AG10803 (cell line): ENCODE data around the gene GALNT18.

Source experiments
- DNase-seq: peaks from one replicate; pipeline ENCODE4 v3.0.0; 2010; ENCODE audit warnings: low read depth
- H3K4me3 ChIP-seq: 2 replicates; pipeline ENCODE4 v1.5.1; 2011; ENCODE audit warnings: mild to moderate bottlenecking, low read length, control low read depth
- CTCF ChIP-seq: conservative IDR thresholded peaks from 2 replicates; pipeline ENCODE4 v1.5.1; 2011; ENCODE audit warnings: mild to moderate bottlenecking, low read length, control low read depth, inconsistent platforms

GALNT18 gene

DNA sequence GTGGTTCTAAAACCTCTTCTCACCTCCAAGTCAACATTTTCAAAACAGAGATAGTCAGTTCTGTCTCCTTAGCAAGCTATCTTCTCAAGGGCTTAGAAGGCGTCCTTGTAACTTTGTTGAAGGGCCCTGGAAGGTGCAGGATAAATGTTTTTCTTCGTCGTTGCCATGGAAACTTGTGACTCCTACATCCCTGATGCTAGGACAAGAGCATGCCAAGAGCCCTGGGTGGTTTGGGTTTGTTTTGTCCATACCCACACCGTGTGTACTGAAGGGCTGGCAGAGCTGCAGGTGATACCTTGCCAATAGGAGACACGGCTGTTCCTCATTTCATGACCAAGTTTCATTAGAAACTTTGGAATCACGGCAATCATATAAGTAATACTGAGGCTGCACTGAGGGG is 81.6 kb downstream of the GALNT18 start:
- no peak for DNase-seq
- TF ChIP-seq CTCF: no peak

GRCh38 chr11:11538277-11538960 is 83.4 kb downstream of the GALNT18 start:
- no peak overlapping the region for H3K4me3 ChIP-seq
- no peak for DNase-seq
- no peak for TF ChIP-seq CTCF

More for the DNA sequence above, 81.6 kb downstream of the GALNT18 start:
- no peak overlapping the region for H3K4me3 ChIP-seq

GRCh38 chr11:11537871-11538270 is 83.9 kb downstream of the GALNT18 start:
- H3K4me3 ChIP-seq: no peak overlapping the region
- no peak for DNase-seq
- TF ChIP-seq CTCF: no peak

GRCh38 chr11:11537372-11537771 is 84.4 kb downstream of the GALNT18 start:
- DNase-seq: no peak
- no peak for TF ChIP-seq CTCF
- H3K4me3 ChIP-seq: no peak overlapping the region

GRCh38 chr11:11536650-11537049 is 85.2 kb downstream of the GALNT18 start:
- no peak for TF ChIP-seq CTCF
- no peak for DNase-seq
- H3K4me3 ChIP-seq: no peak overlapping the region

GRCh38 chr11:11535611-11536010 is 86.2 kb downstream of the GALNT18 start:
- no peak for TF ChIP-seq CTCF
- DNase-seq: no peak
- no peak overlapping the region for H3K4me3 ChIP-seq

DNA sequence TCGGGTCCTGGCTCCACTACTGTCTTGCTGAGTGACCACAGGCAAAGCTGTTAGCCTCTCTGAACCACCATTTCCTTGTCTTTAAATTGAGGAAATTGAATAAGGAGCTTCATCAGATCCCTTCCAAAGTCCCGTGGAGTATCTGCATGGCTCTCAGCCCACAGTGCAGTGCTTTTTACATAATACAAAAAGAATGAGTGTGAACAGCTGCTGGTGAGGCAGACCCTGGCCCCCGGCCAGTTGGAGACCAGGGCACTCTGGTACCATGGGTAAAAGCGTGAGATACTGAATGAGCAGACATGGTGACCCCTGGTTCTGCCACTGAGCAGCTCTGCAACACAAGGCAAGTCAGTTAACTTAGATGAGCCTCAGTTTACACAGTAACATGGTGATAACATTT is 86.8 kb downstream of the GALNT18 start:
- H3K4me3 ChIP-seq: no peak overlapping the region
- no peak for DNase-seq
- no peak for TF ChIP-seq CTCF
